ENCODE measurements around the gene MAN2C1.

Gene MAN2C1

GRCh38 chr15:75367913-75368688 is at the start of gene MAN2C1:
Gene MAN2C1 (minus strand): TSS chr15:75368607. CDS start chr15:75368583, 24 bp downstream.
- peak within 1 kb of the TSS; percentile 74 for H3K4me3 ChIP-seq (ENCODE audit: low read depth, low read length)
- peak; percentile 98 for DNase-seq (ENCODE audit: low read depth)
- TF ChIP-seq, protein P1, sequence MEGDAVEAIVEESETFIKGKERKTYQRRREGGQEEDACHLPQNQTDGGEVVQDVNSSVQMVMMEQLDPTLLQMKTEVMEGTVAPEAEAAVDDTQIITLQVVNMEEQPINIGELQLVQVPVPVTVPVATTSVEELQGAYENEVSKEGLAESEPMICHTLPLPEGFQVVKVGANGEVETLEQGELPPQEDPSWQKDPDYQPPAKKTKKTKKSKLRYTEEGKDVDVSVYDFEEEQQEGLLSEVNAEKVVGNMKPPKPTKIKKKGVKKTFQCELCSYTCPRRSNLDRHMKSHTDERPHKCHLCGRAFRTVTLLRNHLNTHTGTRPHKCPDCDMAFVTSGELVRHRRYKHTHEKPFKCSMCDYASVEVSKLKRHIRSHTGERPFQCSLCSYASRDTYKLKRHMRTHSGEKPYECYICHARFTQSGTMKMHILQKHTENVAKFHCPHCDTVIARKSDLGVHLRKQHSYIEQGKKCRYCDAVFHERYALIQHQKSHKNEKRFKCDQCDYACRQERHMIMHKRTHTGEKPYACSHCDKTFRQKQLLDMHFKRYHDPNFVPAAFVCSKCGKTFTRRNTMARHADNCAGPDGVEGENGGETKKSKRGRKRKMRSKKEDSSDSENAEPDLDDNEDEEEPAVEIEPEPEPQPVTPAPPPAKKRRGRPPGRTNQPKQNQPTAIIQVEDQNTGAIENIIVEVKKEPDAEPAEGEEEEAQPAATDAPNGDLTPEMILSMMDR (conservative IDR thresholded peaks at IDR 0.05; ENCODE audit: low read depth, low read length), result peak; percentile 84

GRCh38 chr15:75416584-75416983 is 48.2 kb upstream of the MAN2C1 start:
- TF ChIP-seq, protein P1 (conservative IDR thresholded peaks at IDR 0.05; ENCODE audit: low read depth, low read length), result no peak
- no peak for DNase-seq (ENCODE audit: low read depth)
- no peak overlapping the region for H3K4me3 ChIP-seq (ENCODE audit: low read depth, low read length)

DNA sequence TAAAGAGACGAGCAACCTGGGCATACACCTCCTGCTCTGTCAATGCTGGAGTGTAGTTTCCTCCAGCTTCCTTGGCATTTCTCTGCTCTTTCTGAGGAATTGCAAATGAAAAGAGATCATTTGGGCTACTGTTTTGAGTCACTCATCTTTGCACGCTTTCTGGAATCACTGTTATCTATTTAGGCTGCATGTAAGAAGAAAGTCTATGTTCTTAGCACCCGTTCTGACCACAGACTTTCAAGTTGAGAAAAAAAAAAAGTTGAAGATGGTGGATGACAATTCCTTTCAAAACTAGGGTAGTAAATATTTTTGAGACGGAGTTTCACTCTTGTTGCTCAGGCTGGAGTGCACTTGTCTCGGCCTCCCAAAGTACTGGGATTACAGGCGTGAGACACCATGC is 41.8 kb upstream of the MAN2C1 start:
- TF ChIP-seq, protein P1 (conservative IDR thresholded peaks at IDR 0.05; ENCODE audit: low read depth, low read length), result no peak
- H3K4me3 ChIP-seq (ENCODE audit: low read depth, low read length), result no peak overlapping the region
- DNase-seq (ENCODE audit: low read depth), result no peak

DNA sequence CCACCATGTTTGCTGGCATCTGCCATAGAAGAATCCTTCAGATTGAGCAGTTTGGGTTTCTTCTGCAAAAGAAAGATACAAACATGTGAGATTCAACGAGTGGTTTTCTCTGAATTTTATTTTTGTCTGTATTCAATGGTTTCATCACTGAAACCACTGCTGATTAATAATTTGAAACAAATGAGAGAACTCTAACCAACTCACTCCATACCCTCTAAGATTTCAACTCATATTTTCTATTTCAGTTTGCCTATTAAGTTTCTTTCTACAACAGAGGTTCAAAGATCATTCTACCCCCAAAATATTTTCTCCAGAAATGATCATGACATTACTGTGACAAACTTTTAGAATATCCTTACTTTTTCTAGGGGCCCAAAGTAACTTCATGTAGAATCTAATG is 38.7 kb upstream of the MAN2C1 start:
- H3K4me3 ChIP-seq (ENCODE audit: low read depth, low read length), result no peak overlapping the region
- DNase-seq (ENCODE audit: low read depth), result no peak
- TF ChIP-seq, protein P1 (conservative IDR thresholded peaks at IDR 0.05; ENCODE audit: low read depth, low read length), result no peak

DNA sequence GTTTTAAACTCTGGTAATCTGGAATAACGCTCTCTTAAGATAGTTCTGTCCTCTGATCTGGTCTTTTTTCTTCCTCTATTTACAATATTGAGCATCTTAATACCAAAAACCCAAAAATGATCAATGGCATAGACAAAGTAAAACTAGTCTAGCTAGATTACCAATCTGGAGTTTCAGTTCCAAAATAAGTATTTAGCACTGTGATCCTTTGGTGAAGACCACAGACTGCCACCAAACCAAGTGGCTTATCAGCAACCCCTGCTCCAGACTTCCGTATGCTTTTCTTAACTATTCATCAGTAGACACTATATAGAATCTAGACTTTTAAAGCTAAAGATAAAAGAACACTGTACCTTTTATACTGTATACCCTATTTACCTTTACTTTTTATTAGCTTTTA is 35.5 kb upstream of the MAN2C1 start:
- TF ChIP-seq, protein P1 (conservative IDR thresholded peaks at IDR 0.05; ENCODE audit: low read depth, low read length), result no peak
- H3K4me3 ChIP-seq (ENCODE audit: low read depth, low read length), result no peak overlapping the region
- DNase-seq (ENCODE audit: low read depth), result no peak

- TF ChIP-seq, protein P1 (conservative IDR thresholded peaks at IDR 0.05; ENCODE audit: low read depth, low read length), result no peak
- peak; percentile 8 for DNase-seq (ENCODE audit: low read depth)
- no peak overlapping the region for H3K4me3 ChIP-seq (ENCODE audit: low read depth, low read length)
These were observed 29.1 kb upstream of the MAN2C1 start for GRCh38 chr15:75397494-75397893.
